Measurements from ENCODE around the gene PALD1. TPM values are rescaled to one million over a fixed set of nuclear protein-coding genes. Genes with fewer than 3 reads are reported as not detected.

PALD1 gene
- total and polyA plus RNA-seq, 2 donors (not counting 1 experiment from before 2014, with no cell fraction given), result 0.09 to 0.33 TPM

- no peaks in the 10 kb centered on the region for H4K20me1 ChIP-seq (ENCODE audit: control insufficient read depth, extremely low read depth, insufficient read depth, low read length)
- H3K79me2 ChIP-seq (ENCODE audit: control insufficient read depth, insufficient read depth, low read length), result no peaks in the 10 kb centered on the region
- peak overlapping the region; percentile 7 for H3K9ac ChIP-seq (ENCODE audit: insufficient read depth, low read length)
- peak overlapping the region in 1 of 4 experiments; percentile 28 for H3K4me3 ChIP-seq (replicated peaks in 1 of 4; ENCODE audit: control extremely low read depth in 1 of 4, insufficient read depth in 1 of 4, low read depth in 3 of 4, low read length in 4 of 4)
- H3K36me3 ChIP-seq (ENCODE audit: control insufficient read depth, insufficient read depth, low read length), result no peaks in the 10 kb centered on the region
- no peak overlapping the region for H3K27ac ChIP-seq (ENCODE audit: insufficient read depth, low read length)
- no peaks in the 10 kb centered on the region for H3K27me3 ChIP-seq (ENCODE audit: control insufficient read depth, insufficient read depth, low read length)
- H3K4me2 ChIP-seq (ENCODE audit: extremely low read depth, insufficient read depth, low read length), result peak overlapping the region; percentile 71
- H3K4me1 ChIP-seq (ENCODE audit: control insufficient read depth, extremely low read depth, insufficient read depth, low read length), result peaks cover 3% of the 10 kb centered on the region
- DNase-seq (ENCODE audit: low read depth in 2 of 2), result peak; percentile 57 to 62
- no peaks in the 10 kb centered on the region for H3K9me3 ChIP-seq (ENCODE audit: control insufficient read depth, insufficient read depth, low read depth, low read length)
- TF ChIP-seq CTCF (conservative IDR thresholded peaks at IDR 0.05 in 1 of 2, IDR thresholded peaks at IDR 0.05 in 1 of 2; ENCODE audit: low read depth in 1 of 2, low read length in 2 of 2) (peak; percentile 55 to 58), EZH2 (IDR thresholded peaks at IDR 0.05; ENCODE audit: low read length, missing control alignments) (no peak)
- peak overlapping the region; percentile 67 for H2AFZ ChIP-seq (ENCODE audit: low read length)
Measured at GRCh38 chr10:70558871-70559810, 80.6 kb downstream of the PALD1 start.

DNA sequence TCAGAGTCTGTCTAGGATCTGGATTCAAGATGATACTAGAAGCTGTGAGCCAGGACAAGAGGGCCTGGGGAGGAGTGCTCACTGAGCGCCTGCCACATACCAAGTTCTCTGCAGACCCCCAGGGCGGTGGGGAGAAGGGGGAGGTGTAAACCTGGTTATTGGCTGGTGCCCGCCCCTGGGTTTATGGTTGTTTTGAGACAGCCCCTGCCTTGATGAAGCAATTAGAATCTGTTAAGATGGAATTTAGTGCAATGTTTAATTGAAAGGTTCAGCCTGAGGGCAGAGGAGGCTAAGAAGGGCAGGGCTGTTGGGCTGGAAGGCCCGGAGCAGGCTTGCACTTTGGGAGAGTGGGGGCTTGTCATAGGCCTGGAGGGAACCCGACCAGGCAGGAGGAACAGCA, 81.3 kb downstream of the PALD1 start:
- H3K4me3 ChIP-seq (replicated peaks in 1 of 4; ENCODE audit: control extremely low read depth in 1 of 4, insufficient read depth in 1 of 4, low read depth in 3 of 4, low read length in 4 of 4), result no peak overlapping the region
- no peak for TF ChIP-seq EZH2 (IDR thresholded peaks at IDR 0.05; ENCODE audit: low read length, missing control alignments)
- no peak for TF ChIP-seq CTCF (conservative IDR thresholded peaks at IDR 0.05 in 1 of 2, IDR thresholded peaks at IDR 0.05 in 1 of 2; ENCODE audit: low read depth in 1 of 2, low read length in 2 of 2)
- H3K36me3 ChIP-seq (ENCODE audit: control insufficient read depth, insufficient read depth, low read length), result no peaks in the 10 kb centered on the region
- H3K27ac ChIP-seq (ENCODE audit: insufficient read depth, low read length), result no peak overlapping the region
- DNase-seq (ENCODE audit: low read depth in 2 of 2), result no peak
- H3K9ac ChIP-seq (ENCODE audit: insufficient read depth, low read length), result no peak overlapping the region
- H3K79me2 ChIP-seq (ENCODE audit: control insufficient read depth, insufficient read depth, low read length), result no peaks in the 10 kb centered on the region
- H3K27me3 ChIP-seq (ENCODE audit: control insufficient read depth, insufficient read depth, low read length), result no peaks in the 10 kb centered on the region
- H3K4me1 ChIP-seq (ENCODE audit: control insufficient read depth, extremely low read depth, insufficient read depth, low read length), result peaks cover 3% of the 10 kb centered on the region
- no peak overlapping the region for H3K4me2 ChIP-seq (ENCODE audit: extremely low read depth, insufficient read depth, low read length)
- no peaks in the 10 kb centered on the region for H4K20me1 ChIP-seq (ENCODE audit: control insufficient read depth, extremely low read depth, insufficient read depth, low read length)
- H3K9me3 ChIP-seq (ENCODE audit: control insufficient read depth, insufficient read depth, low read depth, low read length), result no peaks in the 10 kb centered on the region
- no peak overlapping the region for H2AFZ ChIP-seq (ENCODE audit: low read length)

DNA sequence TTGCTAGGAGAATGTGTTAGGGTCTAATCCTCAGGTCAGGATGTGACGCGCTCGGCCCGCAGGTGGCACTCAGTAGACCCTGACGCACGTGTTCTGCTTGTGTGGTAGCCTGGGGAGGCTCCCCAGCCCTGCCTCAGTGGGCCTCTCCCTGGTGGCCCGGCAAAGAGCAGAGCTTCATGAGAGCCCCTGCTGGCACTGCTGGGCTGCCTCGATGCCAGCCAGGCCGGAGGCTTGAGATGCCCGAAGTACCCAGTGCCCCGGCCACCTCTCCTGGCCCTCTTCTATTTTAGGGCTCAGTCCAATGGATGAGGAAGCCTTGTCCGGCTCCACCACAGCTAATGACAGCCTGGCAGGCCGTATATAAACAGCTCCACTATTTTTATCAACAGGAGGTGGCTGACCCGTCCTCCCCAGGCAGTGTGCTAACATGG, 82.0 kb downstream of the PALD1 start:
- Histone ChIP-seq H3K4me3 (replicated peaks in 1 of 4; ENCODE audit: control extremely low read depth in 1 of 4, insufficient read depth in 1 of 4, low read depth in 3 of 4, low read length in 4 of 4) (no peak overlapping the region), H3K27ac (ENCODE audit: insufficient read depth, low read length) (no peak overlapping the region), H3K4me2 (ENCODE audit: extremely low read depth, insufficient read depth, low read length) (no peak overlapping the region), H2AFZ (ENCODE audit: low read length) (no peak overlapping the region), H3K9ac (ENCODE audit: insufficient read depth, low read length) (no peak overlapping the region), H4K20me1 (ENCODE audit: control insufficient read depth, extremely low read depth, insufficient read depth, low read length) (no peaks in the 10 kb centered on the region), H3K27me3 (ENCODE audit: control insufficient read depth, insufficient read depth, low read length) (no peaks in the 10 kb centered on the region), H3K79me2 (ENCODE audit: control insufficient read depth, insufficient read depth, low read length) (no peaks in the 10 kb centered on the region), H3K9me3 (ENCODE audit: control insufficient read depth, insufficient read depth, low read depth, low read length) (no peaks in the 10 kb centered on the region), H3K36me3 (ENCODE audit: control insufficient read depth, insufficient read depth, low read length) (no peaks in the 10 kb centered on the region), H3K4me1 (ENCODE audit: control insufficient read depth, extremely low read depth, insufficient read depth, low read length) (peaks cover 3% of the 10 kb centered on the region)
- TF ChIP-seq EZH2 (IDR thresholded peaks at IDR 0.05; ENCODE audit: low read length, missing control alignments) (no peak), CTCF (conservative IDR thresholded peaks at IDR 0.05 in 1 of 2, IDR thresholded peaks at IDR 0.05 in 1 of 2; ENCODE audit: low read depth in 1 of 2, low read length in 2 of 2) (no peak)
- DNase-seq (ENCODE audit: low read depth in 2 of 2), result no peak

Data from fibroblast of lung (primary cell).